ENCODE results near the gene PHACTR1. TPM values are rescaled to one million over a fixed set of nuclear protein-coding genes. Genes with fewer than 3 reads are reported as not detected.
A peak's percentile ranks its signal among the peaks of the same experiment; 100 is the strongest.

The PHACTR1 gene
- total RNA-seq, 1 donor from 2014 or later, result 8.5 TPM

GRCh38 chr6:12952318-12952717 is 235.8 kb downstream of the PHACTR1 start:
- Histone ChIP-seq H3K27me3 (ENCODE audit: insufficient read depth, low read length) (peaks cover 2% of the 10 kb centered on the region), H3K79me2 (ENCODE audit: insufficient read depth, low read length) (no peaks in the 10 kb centered on the region), H3K4me2 (ENCODE audit: low read length) (no peak overlapping the region), H3K27ac (ENCODE audit: low read depth, low read length) (no peak overlapping the region), H2AFZ (ENCODE audit: low read depth, low read length) (no peak overlapping the region), H3K9ac (ENCODE audit: low read length) (no peak overlapping the region), H4K20me1 (ENCODE audit: insufficient read depth, low read length) (no peaks in the 10 kb centered on the region), H3K4me3 (ENCODE audit: insufficient read depth, low read depth, low read length) (no peak overlapping the region), H3K9me3 (ENCODE audit: insufficient read depth, low read depth, low read length) (no peaks in the 10 kb centered on the region), H3K4me1 (ENCODE audit: insufficient read depth, low read length) (no peaks in the 10 kb centered on the region), H3K36me3 (ENCODE audit: insufficient read depth, low read length) (no peaks in the 10 kb centered on the region)
- no peaks in the 10 kb centered on the region for H3K27me3 Mint-ChIP-seq (ENCODE audit: low read depth, unreplicated experiment)
- no peak for TF ChIP-seq CTCF (IDR thresholded peaks at IDR 0.05; ENCODE audit: insufficient read depth, low read depth, low read length)
- H3K27ac Mint-ChIP-seq (ENCODE audit: unreplicated experiment), result no peak overlapping the region
- H3K9me3 Mint-ChIP-seq (ENCODE audit: unreplicated experiment), result peaks cover 3% of the 10 kb centered on the region
- no peaks in the 10 kb centered on the region for H3K36me3 Mint-ChIP-seq (ENCODE audit: low read depth, unreplicated experiment)
- FAIRE-seq (no peak), DNase-seq (ENCODE audit: low read depth) (no peak)
- peaks cover 6% of the 10 kb centered on the region for H3K4me1 Mint-ChIP-seq (ENCODE audit: low read depth, unreplicated experiment)
- H3K4me3 Mint-ChIP-seq (ENCODE audit: unreplicated experiment), result no peak overlapping the region

GRCh38 chr6:12955956-12956355 is 239.4 kb downstream of the PHACTR1 start:
- Mint-ChIP-seq H3K27ac (ENCODE audit: unreplicated experiment) (no peak overlapping the region), H3K9me3 (ENCODE audit: unreplicated experiment) (no peaks in the 10 kb centered on the region), H3K27me3 (ENCODE audit: low read depth, unreplicated experiment) (no peaks in the 10 kb centered on the region), H3K36me3 (ENCODE audit: low read depth, unreplicated experiment) (no peaks in the 10 kb centered on the region), H3K4me1 (ENCODE audit: low read depth, unreplicated experiment) (peaks cover 10% of the 10 kb centered on the region), H3K4me3 (ENCODE audit: unreplicated experiment) (no peak overlapping the region)
- Histone ChIP-seq H2AFZ (ENCODE audit: low read depth, low read length) (no peak overlapping the region), H3K27ac (ENCODE audit: low read depth, low read length) (no peak overlapping the region), H3K36me3 (ENCODE audit: insufficient read depth, low read length) (no peaks in the 10 kb centered on the region), H3K4me3 (ENCODE audit: insufficient read depth, low read depth, low read length) (no peak overlapping the region), H3K9me3 (ENCODE audit: insufficient read depth, low read depth, low read length) (no peaks in the 10 kb centered on the region), H3K4me1 (ENCODE audit: insufficient read depth, low read length) (peaks cover 9% of the 10 kb centered on the region), H3K9ac (ENCODE audit: low read length) (no peak overlapping the region), H3K4me2 (ENCODE audit: low read length) (no peak overlapping the region), H3K79me2 (ENCODE audit: insufficient read depth, low read length) (no peaks in the 10 kb centered on the region), H3K27me3 (ENCODE audit: insufficient read depth, low read length) (peaks cover 2% of the 10 kb centered on the region), H4K20me1 (ENCODE audit: insufficient read depth, low read length) (no peaks in the 10 kb centered on the region)
- TF ChIP-seq EZH2 (IDR thresholded peaks at IDR 0.05; ENCODE audit: insufficient read depth, low read length), result no peak
- no peak for TF ChIP-seq CTCF (IDR thresholded peaks at IDR 0.05; ENCODE audit: insufficient read depth, low read depth, low read length)
- FAIRE-seq (no peak), DNase-seq (ENCODE audit: low read depth) (no peak)

GRCh38 chr6:12956991-12957320 is 240.4 kb downstream of the PHACTR1 start:
- Histone ChIP-seq H3K4me2 (ENCODE audit: low read length) (peak overlapping the region; percentile 99), H4K20me1 (ENCODE audit: insufficient read depth, low read length) (no peaks in the 10 kb centered on the region), H3K4me1 (ENCODE audit: insufficient read depth, low read length) (peaks cover 9% of the 10 kb centered on the region), H3K36me3 (ENCODE audit: insufficient read depth, low read length) (no peaks in the 10 kb centered on the region), H3K9ac (ENCODE audit: low read length) (peak overlapping the region; percentile 85), H3K79me2 (ENCODE audit: insufficient read depth, low read length) (no peaks in the 10 kb centered on the region), H2AFZ (ENCODE audit: low read depth, low read length) (peak overlapping the region; percentile 98), H3K4me3 (ENCODE audit: insufficient read depth, low read depth, low read length) (peak overlapping the region; percentile 86), H3K27ac (ENCODE audit: low read depth, low read length) (peak overlapping the region; percentile 37), H3K27me3 (ENCODE audit: insufficient read depth, low read length) (peaks cover 2% of the 10 kb centered on the region), H3K9me3 (ENCODE audit: insufficient read depth, low read depth, low read length) (no peaks in the 10 kb centered on the region)
- FAIRE-seq (no peak), DNase-seq (ENCODE audit: low read depth) (no peak)
- Mint-ChIP-seq H3K27ac (ENCODE audit: unreplicated experiment) (peak overlapping the region; percentile 60), H3K4me3 (ENCODE audit: unreplicated experiment) (peak overlapping the region; percentile 93), H3K4me1 (ENCODE audit: low read depth, unreplicated experiment) (peaks cover 10% of the 10 kb centered on the region), H3K36me3 (ENCODE audit: low read depth, unreplicated experiment) (no peaks in the 10 kb centered on the region), H3K9me3 (ENCODE audit: unreplicated experiment) (no peaks in the 10 kb centered on the region), H3K27me3 (ENCODE audit: low read depth, unreplicated experiment) (no peaks in the 10 kb centered on the region)
- TF ChIP-seq EZH2 (IDR thresholded peaks at IDR 0.05; ENCODE audit: insufficient read depth, low read length), result no peak
- TF ChIP-seq CTCF (IDR thresholded peaks at IDR 0.05; ENCODE audit: insufficient read depth, low read depth, low read length), result no peak

All from astrocyte (in vitro differentiated cells and primary cell).